ENCODE results near the gene SETD4. TPM values are rescaled to one million over a fixed set of nuclear protein-coding genes. Genes with fewer than 3 reads are reported as not detected.

SETD4 gene
- total RNA-seq, 1 donor from 2014 or later: 19.0 TPM

GRCh38 chr21:36015045-36015444 lies 45.3 kb downstream of the SETD4 start:
- DNase-seq (no peak), ATAC-seq (no peak)
- Histone ChIP-seq H3K27me3 (no peaks in the 10 kb centered on the region), H3K27ac (no peak overlapping the region), H3K4me1 (no peaks in the 10 kb centered on the region), H3K36me3 (no peaks in the 10 kb centered on the region), H3K4me3 (no peak overlapping the region), H3K9me3 (no peaks in the 10 kb centered on the region)
- intact Hi-C loops (cut with DNase I): no loop called here
- TF ChIP-seq CTCF (IDR thresholded peaks at IDR 0.05): no peak

DNA sequence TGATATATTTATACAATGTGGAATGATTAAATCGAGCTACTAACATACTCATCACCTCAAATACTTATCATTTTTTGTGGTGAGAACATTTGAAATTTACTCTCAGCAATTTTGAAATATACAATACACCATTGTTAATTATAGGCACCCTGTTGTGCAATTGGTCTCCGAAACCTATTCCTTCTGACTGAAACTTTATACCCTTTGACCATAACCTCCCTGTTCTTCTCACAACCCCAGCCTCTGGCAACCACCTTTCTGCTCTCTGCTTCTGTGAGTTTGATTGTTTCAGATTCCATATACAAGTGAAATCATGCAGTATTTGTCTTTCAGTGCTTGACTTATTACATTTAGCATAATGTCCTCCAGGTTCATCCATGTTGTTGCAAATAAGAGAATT lies 49.5 kb downstream of the SETD4 start:
- Histone ChIP-seq H3K4me1 (no peaks in the 10 kb centered on the region), H3K36me3 (no peaks in the 10 kb centered on the region), H3K27ac (no peak overlapping the region), H3K9me3 (no peaks in the 10 kb centered on the region), H3K4me3 (no peak overlapping the region), H3K27me3 (no peaks in the 10 kb centered on the region)
- ATAC-seq: no peak
- no peak for DNase-seq
- intact Hi-C loops (cut with DNase I): no loop called here
- no peak for TF ChIP-seq CTCF (IDR thresholded peaks at IDR 0.05)

- Histone ChIP-seq H3K9me3 (no peaks in the 10 kb centered on the region), H3K36me3 (no peaks in the 10 kb centered on the region), H3K4me1 (no peaks in the 10 kb centered on the region), H3K27ac (no peak overlapping the region), H3K4me3 (no peak overlapping the region), H3K27me3 (no peaks in the 10 kb centered on the region)
- DNase-seq (no peak), ATAC-seq (no peak)
- intact Hi-C loops (cut with DNase I): no loop called here
- no peak for TF ChIP-seq CTCF (IDR thresholded peaks at IDR 0.05)
Measured at GRCh38 chr21:36008505-36008904, 51.8 kb downstream of the SETD4 start.

DNA sequence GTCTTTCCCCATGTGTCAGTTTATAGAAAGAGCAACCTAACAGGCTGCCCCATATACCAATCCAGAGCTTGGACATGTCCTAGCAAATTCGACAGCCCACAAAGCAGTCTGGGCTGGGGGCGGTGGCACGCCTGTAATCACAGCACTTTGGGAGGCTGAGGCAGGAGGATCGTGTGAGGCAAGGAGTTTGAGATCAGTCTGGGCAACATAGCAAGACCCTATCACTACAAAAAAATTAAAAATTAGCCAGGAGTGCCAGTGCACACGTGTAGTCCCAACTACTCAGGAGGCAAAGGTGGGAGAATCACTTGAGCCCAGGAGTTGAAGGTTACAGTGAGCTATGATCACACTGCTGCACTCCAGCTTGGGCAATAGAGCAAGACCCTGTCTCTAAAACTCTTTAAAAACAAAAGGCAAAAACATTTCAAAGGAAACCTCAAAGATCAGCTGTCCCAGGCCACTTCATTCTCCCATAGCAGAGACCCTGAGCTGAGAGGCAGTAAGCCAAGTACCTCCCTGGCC lies 54.4 kb downstream of the SETD4 start:
- Histone ChIP-seq H3K36me3 (no peaks in the 10 kb centered on the region), H3K4me3 (no peak overlapping the region), H3K27me3 (no peaks in the 10 kb centered on the region), H3K9me3 (no peaks in the 10 kb centered on the region), H3K27ac (no peak overlapping the region), H3K4me1 (no peaks in the 10 kb centered on the region)
- intact Hi-C loops (cut with DNase I): no loop called here
- no peak for TF ChIP-seq CTCF (IDR thresholded peaks at IDR 0.05)
- no peak for ATAC-seq
- DNase-seq: no peak

DNA sequence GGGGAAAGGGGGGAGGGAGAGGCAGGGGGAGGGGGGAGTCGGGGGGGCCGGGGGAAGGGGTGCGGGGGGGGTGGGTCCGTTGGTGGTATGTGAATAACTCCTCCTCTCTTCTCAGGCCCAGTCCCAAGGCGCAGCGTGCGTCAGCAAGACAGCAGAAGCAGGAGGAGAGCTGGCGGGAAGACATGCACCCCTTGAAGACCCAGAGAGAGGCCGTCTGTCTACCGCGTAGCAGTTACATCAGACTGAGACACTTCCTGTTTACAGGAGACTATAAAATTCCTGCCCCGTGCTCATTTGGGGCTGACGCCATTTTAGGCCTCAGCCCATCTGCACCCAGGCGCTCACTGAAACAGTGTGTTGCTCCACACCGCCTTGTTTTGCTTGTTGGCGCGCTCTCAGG lies 55.3 kb downstream of the SETD4 start:
- TF ChIP-seq CTCF (IDR thresholded peaks at IDR 0.05): no peak
- H3K4me1 ChIP-seq: no peaks in the 10 kb centered on the region
- no peaks in the 10 kb centered on the region for H3K27me3 ChIP-seq
- no peak overlapping the region for H3K4me3 ChIP-seq
- H3K27ac ChIP-seq: no peak overlapping the region
- H3K9me3 ChIP-seq: no peaks in the 10 kb centered on the region
- DNase-seq: no peak
- intact Hi-C loops (cut with DNase I): no loop called here
- no peaks in the 10 kb centered on the region for H3K36me3 ChIP-seq
- ATAC-seq: no peak

DNA sequence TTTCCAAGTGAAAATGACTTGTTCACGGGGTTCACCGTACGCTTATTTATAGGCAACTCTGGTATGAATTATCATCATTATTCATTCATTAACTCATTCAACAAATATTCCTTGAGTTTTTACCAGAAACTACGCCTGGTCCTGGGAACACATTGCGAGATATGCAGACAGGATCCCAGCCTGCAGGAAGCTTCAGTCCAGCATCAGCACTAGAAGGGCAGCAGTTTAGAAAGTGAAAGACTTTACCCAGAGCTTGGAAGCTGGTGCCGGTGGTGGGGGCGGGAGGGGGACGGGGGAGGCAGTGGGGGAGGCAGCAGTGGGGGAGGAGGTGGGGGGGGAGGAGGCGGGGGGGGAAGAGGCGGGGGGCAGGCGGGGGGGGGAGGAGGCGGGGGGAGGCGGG lies 55.9 kb downstream of the SETD4 start:
- Histone ChIP-seq H3K27ac (no peak overlapping the region), H3K4me3 (no peak overlapping the region), H3K36me3 (no peaks in the 10 kb centered on the region), H3K27me3 (no peaks in the 10 kb centered on the region), H3K4me1 (no peaks in the 10 kb centered on the region), H3K9me3 (no peaks in the 10 kb centered on the region)
- DNase-seq (no peak), ATAC-seq (no peak)
- TF ChIP-seq CTCF (IDR thresholded peaks at IDR 0.05): no peak
- intact Hi-C loops (cut with DNase I): no loop called here
